ENCODE results near the gene LRRC1. TPM values are rescaled to one million over a fixed set of nuclear protein-coding genes. Genes with fewer than 3 reads are reported as not detected.

The LRRC1 gene
- total RNA-seq, 1 experiment from 2014 or later: 10.3 TPM

- Mint-ChIP-seq H3K27me3 (ENCODE audit: low read depth) (no peaks in the 10 kb centered on the region), H3K36me3 (ENCODE audit: insufficient read depth in 1 of 3, low read depth in 3 of 3) (peaks cover 0 to 5% (median 0%) of the 10 kb centered on the region in 3 experiments; a peak in 1 of 7 replicates), H3K4me1 (peaks cover 11 to 14% of the 10 kb centered on the region in 2 experiments), H3K27ac (no peak overlapping the region; a peak in 2 of 7 replicates), H3K4me3 (no peak overlapping the region), H3K9me3 (no peaks in the 10 kb centered on the region)
- no peaks in the 10 kb centered on the region; the same call in 1 of the 2 replicates for H3K4me1 ChIP-seq (ENCODE audit: insufficient read depth, low read length)
- no peaks in the 10 kb centered on the region for H3K27me3 ChIP-seq (ENCODE audit: insufficient read depth, low read length)
- WGBS (ENCODE audit: extremely low coverage, insufficient read length, low lambda C conversion rate): no CpG with 5 or more reads among the region's 3 CpGs
- H2AFZ ChIP-seq (ENCODE audit: low read length): no peak overlapping the region
- no peak overlapping the region for H4K5ac ChIP-seq (ENCODE audit: insufficient read length, low read depth, low read length)
- H3K79me1 ChIP-seq (ENCODE audit: insufficient read depth, low read depth, low read length, poor library complexity, severe bottlenecking): no peaks in the 10 kb centered on the region
- no peak overlapping the region for H3K9ac ChIP-seq (ENCODE audit: extremely low read depth, insufficient read length, low read length)
- no peak overlapping the region for H3K4ac ChIP-seq (ENCODE audit: low read depth, low read length)
- no peaks in the 10 kb centered on the region for H3K9me3 ChIP-seq (ENCODE audit: control insufficient read depth, low read depth, low read length)
- H3K79me2 ChIP-seq (ENCODE audit: insufficient read depth, low read length): no peaks in the 10 kb centered on the region
- no peaks in the 10 kb centered on the region for H3K23me2 ChIP-seq (ENCODE audit: insufficient read length, low read depth, low read length, poor library complexity, severe bottlenecking)
- H4K20me1 ChIP-seq (ENCODE audit: control insufficient read depth, insufficient read depth, insufficient read length): no peaks in the 10 kb centered on the region
- H3K27ac ChIP-seq (ENCODE audit: insufficient read length, low read depth, low read length): no peak overlapping the region
- no peak overlapping the region for H3K4me2 ChIP-seq (ENCODE audit: insufficient read depth, insufficient read length, low read length)
- H4K8ac ChIP-seq (replicated peaks; ENCODE audit: insufficient read length, low read depth, low read length): no peak overlapping the region
- no peak overlapping the region for H2BK12ac ChIP-seq (ENCODE audit: insufficient read length, low read depth, low read length)
- no peak overlapping the region for H2AK5ac ChIP-seq (ENCODE audit: insufficient read length, low read length)
- H3K23ac ChIP-seq (ENCODE audit: insufficient read length, low read depth, low read length): no peak overlapping the region
- H2BK5ac ChIP-seq (ENCODE audit: insufficient read length, low read length): no peak overlapping the region
- H2BK20ac ChIP-seq (ENCODE audit: low read depth, low read length, poor library complexity, severe bottlenecking): no peak overlapping the region
- no peak overlapping the region for H3T11ph ChIP-seq (ENCODE audit: low read length)
- TF ChIP-seq CTCF (conservative IDR thresholded peaks at IDR 0.05): no peak
- no peak for DNase-seq
- H3K14ac ChIP-seq (ENCODE audit: insufficient read depth, low read length): no peak overlapping the region
- no peak overlapping the region for H2BK15ac ChIP-seq (ENCODE audit: low read depth, low read length)
- H2BK120ac ChIP-seq (ENCODE audit: low read depth, low read length, poor library complexity, severe bottlenecking): no peak overlapping the region
- no peak overlapping the region for H4K91ac ChIP-seq (ENCODE audit: insufficient read length, low read depth, low read length)
- no peak overlapping the region for H3K18ac ChIP-seq (ENCODE audit: insufficient read length, low read depth, low read length)
- H3K56ac ChIP-seq (ENCODE audit: insufficient read length, low read depth, low read length): no peak overlapping the region
These were observed 48.2 kb upstream of the LRRC1 start for GRCh38 chr6:53746442-53747103.

All from H9 (cell line).